Fibroblast of villous mesenchyme (primary cell): ENCODE data around the gene GMDS. TPM values are rescaled to one million over a fixed set of nuclear protein-coding genes. Genes with fewer than 3 reads are reported as not detected.

Experiments used
- DNase-seq: peaks from one replicate; pipeline ENCODE4 v3.0.0-alpha.2; 2010; ENCODE audit warnings: low read depth
- H3K4me3 ChIP-seq: 2 replicates; pipeline ENCODE4 v1.5.1; 2011; ENCODE audit warnings: low read depth, mild to moderate bottlenecking, low read length
- CTCF ChIP-seq: IDR thresholded peaks from 2 replicates; pipeline ENCODE4 v1.5.1; 2012; ENCODE audit warnings: low read depth, mild to moderate bottlenecking, low read length; ENCODE audit not compliant: insufficient read depth
- total RNA-seq: library from RNA; depleted of rRNA; stranded (reverse); fragments of >200 nt; gene quantifications from 2 replicates; pipeline ENCODE4 v1.2.3, GENCODE V29; 2012

GMDS gene
- total RNA-seq, 1 donor: 6.5 TPM

- no peak for TF ChIP-seq CTCF
- no peak for DNase-seq
Measured at GRCh38 chr6:2053691-2054090, 191.7 kb downstream of the GMDS start.

GRCh38 chr6:2047855-2048254, 197.6 kb downstream of the GMDS start:
- H3K4me3 ChIP-seq: no peak overlapping the region
- no peak for TF ChIP-seq CTCF
- no peak for DNase-seq

More at GRCh38 chr6:2053691-2054090, 191.7 kb downstream of the GMDS start:
- H3K4me3 ChIP-seq: no peak overlapping the region

GRCh38 chr6:2044192-2044591, 201.2 kb downstream of the GMDS start:
- no peak for DNase-seq
- no peak overlapping the region for H3K4me3 ChIP-seq
- TF ChIP-seq CTCF: no peak

GRCh38 chr6:2042956-2043648, 202.3 kb downstream of the GMDS start:
- TF ChIP-seq CTCF: no peak
- no peak overlapping the region for H3K4me3 ChIP-seq
- no peak for DNase-seq

GRCh38 chr6:2038092-2038491, 207.3 kb downstream of the GMDS start:
- H3K4me3 ChIP-seq: no peak overlapping the region
- no peak for TF ChIP-seq CTCF
- no peak for DNase-seq

GRCh38 chr6:2037237-2037926, 208.0 kb downstream of the GMDS start:
- no peak for TF ChIP-seq CTCF
- no peak overlapping the region for H3K4me3 ChIP-seq

More at GRCh38 chr6:2037237-2037926, 208.0 kb downstream of the GMDS start:
- no peak for DNase-seq
